GF-D8 (cell line): ENCODE results near the gene NEMF.
"Not testable (repeated sequence)": the region's sequence is repeated elsewhere in the genome, so short reads cannot be mapped to it uniquely, and the experiment has no call there.

Experiments used
- DNase-seq: peaks from one replicate; lab custom pipeline; 2025; lab: John Stamatoyannopoulos, UW

Gene NEMF

DNA sequence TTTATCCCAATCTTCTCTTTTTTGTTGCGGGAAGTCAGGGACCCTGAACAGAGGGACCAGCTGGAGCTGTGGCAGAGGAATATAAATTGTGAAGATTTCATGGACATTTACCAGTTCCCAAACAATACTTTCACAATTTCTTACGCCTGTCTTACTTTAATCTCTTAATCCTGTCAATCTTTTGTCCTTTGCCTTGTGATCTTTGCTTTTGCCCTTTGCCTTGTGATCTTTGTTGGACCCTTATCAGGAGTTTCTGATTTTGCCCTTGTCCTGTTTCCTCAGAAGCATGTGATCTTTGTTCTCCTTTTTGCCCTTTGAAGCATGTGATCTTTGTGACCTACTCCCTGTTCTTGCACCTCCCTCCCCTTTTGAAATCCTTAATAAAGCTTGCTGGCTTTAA lies 36.5 kb downstream of the NEMF start:
- not testable (repeated sequence) for DNase-seq

DNA sequence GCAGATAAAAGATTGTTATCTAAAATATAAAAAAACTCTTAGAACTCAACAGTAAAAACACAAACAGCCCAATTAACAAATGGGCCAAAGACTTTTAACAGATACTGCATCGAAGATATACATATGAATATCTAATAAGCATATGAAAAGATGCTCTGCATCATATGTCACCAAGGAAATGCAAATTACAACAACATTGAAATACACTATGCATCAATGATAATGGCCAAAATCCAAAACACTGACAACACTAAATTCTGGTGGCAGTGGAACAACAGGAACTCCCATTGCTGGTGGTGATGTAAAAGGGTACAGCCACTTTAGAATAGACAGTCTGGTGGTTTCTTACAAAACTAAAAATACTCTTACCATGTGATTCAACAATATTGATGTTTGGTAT lies 43.8 kb downstream of the NEMF start:
- no peak for DNase-seq

DNA sequence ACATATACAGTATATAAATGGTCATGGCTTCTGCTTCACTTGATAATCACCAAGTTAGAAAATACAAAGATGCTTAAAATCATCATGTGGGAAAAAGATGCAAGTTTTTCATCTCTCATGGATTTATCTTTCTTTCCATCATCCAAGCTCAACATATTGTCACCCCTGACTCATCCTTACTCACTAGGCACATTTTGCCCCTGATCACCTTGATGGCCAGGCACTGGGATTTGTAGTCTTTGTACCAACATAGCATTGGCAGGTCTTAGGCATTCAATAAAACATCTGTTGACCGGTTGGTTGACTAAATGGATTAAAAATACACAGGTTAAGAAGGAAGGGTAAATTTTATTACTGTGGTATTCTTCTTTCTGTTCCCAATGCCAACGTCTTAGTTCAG lies 56.6 kb downstream of the NEMF start:
- no peak for DNase-seq

DNA sequence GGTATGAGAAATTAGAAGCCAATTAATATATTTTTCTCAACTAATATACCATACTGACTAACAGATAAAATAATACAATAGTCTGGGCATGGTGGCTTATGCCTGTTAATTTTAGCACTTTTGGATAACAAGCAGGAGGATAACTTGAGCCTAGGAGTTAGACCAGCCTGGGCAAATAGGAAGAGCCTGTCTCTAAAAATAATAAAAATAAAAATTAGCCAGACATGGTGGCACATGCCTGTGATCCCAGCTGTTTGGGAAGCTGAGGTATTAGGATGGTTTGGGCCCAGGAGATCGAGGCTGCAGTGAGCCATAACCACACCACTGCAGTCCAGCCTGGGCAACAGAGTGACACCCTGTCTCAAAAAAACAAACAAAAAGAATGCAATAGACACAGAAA lies 60.0 kb downstream of the NEMF start:
- DNase-seq = no peak

DNA sequence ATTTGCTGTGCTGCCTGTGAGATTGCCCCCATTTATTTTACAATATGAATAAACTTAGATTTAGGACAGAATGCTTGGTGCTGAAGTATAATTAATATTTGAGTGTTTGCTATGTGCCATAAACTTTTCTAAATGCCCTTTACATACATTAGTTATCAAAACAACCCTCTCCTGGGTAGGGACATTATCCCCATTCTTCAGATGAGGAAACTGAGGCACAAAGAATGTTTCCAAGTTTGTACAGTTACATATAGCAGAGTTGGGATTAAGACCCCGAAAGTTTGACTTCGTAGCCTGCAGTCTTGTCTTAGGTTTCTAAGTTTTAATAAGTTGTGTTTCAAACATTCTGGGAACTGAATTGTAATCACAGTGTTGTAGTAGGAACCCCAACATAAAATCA lies 66.3 kb downstream of the NEMF start:
- DNase-seq = no peak

DNA sequence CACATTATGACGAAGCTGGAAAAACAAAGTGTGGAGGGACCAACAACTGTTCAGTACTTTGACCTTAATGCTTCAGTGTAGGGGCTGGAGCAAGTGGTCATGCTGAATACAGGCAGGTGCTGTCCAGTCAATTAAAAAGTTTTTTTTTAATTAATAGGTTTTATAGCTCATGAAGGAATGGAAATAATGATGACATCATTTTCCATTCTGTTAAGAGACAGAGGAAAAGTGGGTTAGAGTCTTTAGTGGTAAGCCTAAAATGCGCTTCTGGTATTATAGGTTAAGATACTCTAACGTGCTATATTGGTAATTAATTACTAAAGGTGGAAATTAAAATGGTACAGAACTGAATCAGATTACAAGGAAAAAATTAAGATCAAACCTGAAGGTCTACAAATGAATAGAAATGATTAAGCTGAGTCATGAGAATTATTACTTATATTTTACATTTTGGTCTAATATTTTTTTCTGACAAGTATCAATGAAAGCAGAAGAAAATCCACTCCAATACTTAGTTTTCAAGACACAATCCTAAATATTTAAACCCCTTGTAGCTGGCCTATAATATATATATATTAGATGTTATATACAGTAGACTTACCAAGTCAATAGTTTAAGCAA lies 69.1 kb downstream of the NEMF start:
- DNase-seq = no peak

DNA sequence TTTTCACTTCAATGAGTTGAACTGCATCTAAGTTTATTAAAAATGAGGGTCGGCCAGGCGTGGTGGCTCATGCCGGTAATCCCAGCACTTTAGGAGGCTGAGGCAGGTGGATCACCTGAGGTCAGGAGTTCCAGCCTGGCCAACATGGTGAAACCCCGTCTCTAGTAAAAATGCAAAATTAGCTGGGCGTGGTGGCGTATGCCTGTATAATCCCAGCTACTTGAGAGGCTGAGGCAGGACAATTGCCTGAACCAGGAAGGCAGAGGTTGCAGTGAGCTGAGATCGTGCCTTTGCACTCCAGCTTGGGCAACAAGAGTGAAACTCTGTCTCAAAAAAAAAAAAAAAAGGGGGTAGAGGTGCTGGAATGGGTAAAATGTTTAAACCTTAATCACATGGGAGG lies 71.5 kb downstream of the NEMF start:
- not testable (repeated sequence) for DNase-seq

DNA sequence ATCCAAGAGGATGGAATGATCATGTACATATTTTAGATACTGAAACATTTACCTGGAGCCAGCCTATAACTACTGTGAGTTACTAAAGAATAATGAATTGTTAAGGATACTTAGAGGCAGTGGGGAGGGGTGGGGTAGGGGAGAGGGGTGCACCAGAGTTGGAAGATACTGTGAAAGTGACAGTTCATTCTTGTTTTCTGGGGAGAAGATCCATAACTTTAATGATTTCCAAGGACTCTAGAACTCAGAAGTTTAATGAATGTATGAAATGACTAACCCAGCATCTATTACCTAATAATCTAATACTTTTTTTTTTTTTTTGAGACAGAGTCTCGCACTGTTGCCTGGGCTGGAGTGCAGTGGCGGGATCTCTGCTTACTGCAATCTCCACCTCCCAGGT lies 74.2 kb downstream of the NEMF start:
- no peak for DNase-seq

DNA sequence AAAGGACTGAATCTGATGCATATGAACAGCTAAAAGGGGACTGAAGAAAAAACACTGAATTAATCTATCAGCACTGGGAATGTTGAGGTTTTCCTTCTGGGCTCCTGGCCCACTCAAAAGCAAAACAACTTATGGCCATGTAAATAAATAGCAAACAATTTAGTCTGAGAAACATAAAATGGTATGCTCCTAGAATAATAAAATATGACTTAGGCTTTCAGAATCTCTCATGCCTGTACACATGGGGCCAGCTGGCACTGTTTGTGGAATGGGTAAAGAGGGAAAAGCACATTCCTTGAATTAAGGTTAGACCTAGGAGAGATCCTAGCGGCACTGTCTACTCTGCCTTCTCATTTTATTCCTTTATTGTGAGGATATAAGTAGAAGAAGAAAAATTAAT lies 78.5 kb downstream of the NEMF start:
- DNase-seq = no peak

DNA sequence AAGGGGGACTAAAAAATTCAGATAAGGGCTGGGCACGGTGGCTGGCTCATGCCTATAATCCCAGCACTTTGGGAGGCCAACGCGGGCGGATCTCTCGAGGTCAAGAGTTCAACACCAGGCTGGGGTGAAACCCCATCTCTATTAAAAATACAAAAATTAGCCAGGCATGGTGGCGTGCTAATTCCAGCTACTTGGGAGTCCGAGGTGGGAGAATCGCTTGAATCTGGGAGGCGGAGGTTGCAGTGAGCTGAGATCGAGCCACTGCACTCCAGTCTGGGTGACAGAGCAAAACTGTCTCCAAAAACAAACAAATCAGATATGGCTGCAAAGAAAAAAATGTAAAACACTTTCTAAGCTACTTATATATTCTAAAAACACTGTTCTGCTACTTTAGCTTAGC lies 80.9 kb downstream of the NEMF start:
- DNase-seq = not testable (repeated sequence)

DNA sequence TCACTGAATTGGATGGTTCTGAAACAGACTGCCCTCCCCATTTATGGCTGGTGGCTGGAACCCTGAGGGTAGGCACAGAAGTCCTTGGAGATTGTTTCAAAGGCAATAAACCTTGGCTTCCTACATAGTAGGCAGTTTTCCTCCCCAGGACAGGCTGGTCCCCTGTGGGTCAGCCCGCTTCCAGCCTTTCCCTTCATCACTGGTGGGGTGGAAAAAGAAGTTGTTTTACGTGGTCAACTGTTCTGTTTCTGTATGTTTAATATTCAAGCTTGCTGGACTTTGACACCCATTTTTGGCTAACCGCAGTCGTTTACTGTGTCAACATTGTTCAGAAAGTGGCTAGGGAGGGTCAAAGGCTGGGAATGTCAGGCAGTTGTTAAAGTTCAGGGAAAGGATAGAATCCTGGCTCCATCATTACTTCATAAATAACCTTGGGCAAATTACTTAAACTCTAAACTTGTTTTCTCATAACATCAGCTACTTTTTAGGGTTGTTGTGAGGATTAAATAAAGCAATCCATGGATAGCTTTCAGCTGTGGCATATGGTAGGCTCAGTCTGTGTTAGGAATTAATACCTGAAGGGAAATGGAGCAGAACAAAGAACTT lies 82.3 kb downstream of the NEMF start:
- no peak for DNase-seq

DNA sequence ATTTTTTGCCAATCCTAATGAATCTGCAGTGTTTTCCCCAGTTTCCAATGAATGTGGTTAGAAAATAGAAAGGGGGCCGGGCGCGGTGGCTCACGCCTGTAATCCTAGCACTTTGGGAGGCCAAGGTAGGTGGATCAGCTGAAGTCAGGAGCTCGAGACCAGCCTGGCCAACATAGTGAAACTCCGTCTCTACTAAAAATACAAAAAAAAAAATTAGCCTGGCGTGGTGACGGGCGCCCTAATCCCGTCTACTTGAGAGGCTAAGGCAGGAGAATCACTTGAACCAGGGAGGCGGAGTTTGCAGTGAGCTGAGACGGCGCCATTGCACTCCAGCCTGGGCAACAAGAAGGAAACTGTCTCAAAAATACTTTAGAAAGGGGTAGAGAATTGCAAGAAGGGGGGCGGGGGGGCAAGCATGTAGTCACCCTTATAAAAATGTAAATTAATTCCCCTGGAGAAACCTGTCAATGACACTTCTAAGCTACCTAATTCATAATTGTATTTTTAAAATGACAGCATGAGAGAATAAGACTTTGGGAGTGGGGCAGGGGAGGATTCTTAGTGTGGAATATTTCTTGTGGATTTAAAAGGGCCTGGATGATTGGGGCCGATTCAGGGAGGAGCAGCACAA lies 82.9 kb downstream of the NEMF start:
- no peak for DNase-seq

DNA sequence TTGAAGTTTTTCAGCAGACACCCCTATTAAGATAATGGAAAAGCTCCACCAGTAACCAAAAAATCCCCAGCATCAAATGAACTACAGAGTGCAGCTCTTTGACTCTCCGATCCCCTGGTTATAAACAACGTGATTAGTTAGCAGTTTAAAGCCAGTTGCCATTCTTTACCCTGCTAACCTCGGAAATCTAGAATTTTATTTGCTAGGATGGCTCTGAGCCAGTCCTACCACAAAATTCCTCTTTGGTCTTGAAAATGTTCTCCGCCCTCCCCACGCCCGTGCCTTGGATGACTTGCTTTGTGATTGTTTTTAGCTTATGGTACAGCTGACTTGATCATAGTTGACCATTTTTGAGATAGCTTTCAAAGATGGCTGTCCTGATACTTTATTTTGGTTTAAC lies 83.4 kb downstream of the NEMF start:
- DNase-seq = no peak

DNA sequence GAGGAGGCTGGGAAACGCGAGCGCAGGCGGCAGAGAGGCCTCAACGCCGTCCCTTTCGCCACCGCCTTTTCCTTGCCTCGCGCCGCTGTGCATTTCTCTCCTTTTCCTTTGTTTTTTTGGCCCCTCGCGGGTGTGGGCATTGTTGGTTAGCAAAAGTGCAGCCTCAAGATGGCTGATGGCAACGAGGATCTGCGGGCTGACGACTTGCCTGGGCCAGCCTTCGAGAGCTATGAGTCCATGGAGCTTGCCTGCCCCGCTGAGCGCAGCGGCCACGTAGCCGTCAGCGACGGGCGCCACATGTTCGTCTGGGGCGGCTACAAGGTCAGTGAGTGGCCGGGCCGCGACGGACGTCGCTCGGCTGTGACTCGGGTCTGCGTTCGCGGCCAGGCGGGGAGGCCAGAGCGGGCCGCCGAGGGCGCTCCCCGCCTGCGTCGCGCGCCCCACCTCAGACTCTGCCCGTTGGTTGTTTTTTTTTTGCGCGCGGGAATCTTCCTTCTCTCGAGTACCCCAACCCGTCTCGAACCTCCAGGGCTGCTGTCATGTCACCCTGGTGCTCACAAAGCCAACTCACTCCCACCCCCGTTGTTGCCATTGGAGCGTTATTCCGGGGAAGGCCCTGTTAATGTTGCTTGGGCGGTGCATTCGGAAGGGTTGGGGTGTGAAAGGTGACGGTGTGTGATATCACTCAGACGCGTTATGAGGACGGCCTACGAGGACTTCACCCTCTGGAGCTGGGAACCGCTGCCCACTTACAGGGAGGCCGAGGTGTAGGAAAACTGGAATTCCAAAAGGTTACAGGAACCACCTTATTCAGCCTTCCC lies 84.1 kb downstream of the NEMF start:
- DNase-seq = no peak

DNA sequence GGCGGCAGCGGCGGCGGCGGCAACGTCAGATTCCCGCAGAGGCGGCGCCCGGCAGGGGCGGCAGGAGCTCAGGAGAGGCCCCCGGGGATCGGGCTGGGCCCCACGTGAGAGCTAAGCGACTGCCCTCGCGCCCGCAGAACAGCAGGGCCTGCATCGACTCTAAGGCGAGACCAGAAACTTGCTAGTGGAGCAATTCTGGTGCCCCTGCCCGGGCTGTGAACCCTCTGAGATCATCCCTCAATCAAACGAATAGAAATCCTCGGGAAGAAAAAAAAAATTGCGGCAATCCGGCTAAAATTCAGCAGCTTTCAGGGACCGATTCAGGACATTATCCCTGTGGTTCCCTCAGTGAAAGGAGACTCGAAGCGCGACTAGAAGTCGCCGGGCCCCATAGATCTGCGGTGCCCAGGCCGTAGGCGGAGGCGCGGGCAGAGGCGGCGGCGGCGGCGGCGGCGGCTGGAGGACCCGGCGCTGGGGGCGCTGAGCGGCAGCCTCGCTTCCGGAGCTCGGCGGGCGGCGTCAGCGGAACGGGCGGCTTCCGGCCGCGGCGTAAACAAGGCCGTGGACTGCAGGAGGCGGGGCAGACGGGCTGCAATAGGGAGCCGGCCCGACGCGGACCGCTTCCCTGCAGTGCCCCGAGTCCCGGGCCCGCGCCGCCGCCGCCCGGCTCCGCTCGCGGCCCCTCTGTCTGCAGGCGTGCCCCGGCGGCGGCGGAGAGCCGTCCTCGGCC lies 84.9 kb downstream of the NEMF start, which contains the start of gene KLHDC2:
Gene KLHDC2 (plus strand): TSS at position 583 of the 730 bp plus-strand sequence. CDS start 316 bp downstream, outside the sequence.
- peak; percentile 74 for DNase-seq

DNA sequence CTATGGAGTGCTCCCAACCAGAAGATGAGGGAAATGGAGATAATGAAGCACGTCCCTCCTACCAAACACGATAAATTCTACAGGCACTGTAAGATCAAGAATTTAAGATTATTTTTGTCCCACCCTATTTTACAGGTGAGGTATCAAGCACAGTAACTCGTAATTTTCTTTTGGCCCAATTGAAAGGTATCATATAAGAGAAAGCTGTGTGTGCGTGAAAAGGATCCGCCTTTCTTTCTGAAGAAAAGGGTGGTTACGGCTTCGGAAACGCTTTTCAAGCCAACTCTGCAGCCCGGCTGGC lies 85.4 kb downstream of the NEMF start:
- DNase-seq = no peak

DNA sequence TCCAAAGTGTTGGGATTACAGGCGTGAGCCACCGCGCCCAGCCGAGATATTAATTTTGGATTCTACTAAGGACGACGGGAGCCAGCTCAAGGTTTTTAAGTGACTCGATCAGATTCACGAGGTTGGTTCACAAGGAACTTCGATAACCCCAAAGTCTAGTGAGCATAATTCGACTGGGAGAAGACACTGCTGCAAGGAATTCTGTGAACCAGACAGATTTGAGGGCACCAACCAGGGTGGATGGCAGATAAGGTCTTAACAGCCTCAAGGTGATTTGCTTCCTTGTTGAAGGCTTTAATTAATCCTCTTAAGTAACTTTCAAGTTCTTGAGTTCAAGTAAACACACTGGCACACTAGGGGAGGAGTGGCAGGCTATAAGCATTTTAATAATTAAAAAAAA lies 85.7 kb downstream of the NEMF start:
- no peak for DNase-seq

DNA sequence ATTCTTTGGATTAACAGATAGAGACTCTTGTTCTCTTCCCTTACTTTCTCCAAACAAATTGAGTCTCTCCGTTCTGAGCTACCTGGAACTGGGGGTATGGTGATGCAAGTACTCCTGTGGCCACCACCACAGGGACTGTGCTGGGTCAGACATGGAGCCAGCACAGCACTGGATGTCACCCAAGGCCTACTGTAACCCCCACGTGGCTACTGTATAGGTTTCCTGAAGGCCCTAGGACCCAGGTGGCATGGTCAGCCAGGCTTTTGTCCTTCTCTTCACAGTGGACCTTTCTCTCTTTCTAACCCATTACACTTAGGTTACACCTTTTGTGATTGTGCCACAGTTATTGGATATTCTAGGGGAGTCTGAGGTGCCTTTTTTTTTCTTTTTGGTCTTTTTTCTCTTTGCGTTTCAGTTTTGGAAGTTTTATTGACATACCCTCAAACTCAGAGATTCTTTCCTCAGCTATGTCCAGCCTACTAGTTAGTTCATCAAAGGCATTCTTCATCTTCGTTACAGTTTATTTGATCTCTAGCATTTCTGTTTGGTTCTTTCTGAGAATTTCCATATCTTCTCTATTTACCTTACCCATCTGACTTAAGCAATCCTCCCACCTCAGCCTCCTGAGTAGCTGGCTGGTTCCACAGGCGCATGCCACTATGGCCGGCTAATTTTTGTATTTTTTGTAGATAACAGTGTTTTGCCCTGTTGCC lies 90.6 kb downstream of the NEMF start:
- DNase-seq = no peak

DNA sequence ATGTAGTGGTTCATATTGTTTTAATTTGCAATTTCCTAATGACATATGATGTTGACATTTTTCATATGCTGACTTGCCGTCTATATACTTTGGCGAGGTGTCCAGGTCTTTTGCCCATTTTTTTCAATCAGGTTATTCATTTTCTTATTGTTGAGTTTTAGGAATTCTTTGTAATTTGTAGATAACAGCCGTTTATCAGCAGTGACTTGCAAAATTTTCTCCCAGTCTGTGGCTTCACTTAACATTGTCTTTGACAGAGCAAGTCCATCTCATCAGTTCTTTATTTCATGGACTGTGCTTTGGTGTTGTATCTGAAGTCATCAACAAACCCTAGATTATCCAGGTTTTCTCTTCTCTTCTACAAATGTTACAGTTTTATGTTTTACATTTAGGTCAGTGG lies 97.2 kb downstream of the NEMF start:
- no peak for DNase-seq

DNA sequence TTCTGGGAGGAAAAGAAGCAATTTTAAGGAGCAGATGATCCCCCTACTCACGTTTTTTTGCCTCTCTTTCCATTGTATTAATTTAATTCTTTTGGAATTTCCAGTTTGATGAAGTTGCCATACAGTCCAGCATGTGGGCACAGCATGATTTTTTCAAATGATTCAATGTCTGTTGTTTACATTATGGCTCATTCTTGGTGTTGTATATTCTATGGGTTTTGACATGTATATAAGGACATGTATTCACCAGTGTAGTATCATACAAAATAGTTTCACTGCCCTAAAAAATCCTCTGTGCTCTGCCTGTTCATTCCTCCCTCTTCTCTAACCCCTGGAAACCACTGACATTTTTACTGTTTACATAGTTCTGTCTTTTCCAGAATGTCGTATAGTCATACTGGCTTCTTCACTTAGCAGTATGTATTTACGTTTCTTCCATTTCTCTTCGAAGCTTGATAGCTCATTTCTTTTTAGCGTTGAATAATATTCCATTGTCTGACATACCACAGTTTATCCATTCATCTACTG lies 98.0 kb downstream of the NEMF start:
- DNase-seq = no peak

DNA sequence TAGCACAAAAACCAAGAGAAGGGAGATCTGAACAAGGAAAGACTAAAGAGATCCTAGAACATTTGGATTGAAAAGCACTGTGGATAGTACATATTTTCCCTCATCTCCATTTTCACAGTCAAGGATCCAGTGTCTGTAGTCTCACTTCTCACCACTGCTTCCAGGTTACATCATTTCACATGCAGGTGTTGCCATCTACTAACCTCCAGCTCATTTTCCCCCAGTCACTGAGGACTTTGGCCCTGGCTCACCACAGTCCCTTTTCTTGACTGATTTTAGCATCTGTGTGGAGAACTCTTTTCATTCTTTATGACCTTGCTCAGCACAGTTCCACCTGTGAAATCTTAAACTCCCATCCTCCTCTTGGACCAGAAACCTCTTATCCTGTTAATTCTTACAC lies 106.1 kb downstream of the NEMF start:
- DNase-seq = not testable (repeated sequence)
